HepG2 (cell line): ENCODE measurements around the gene DBNDD2. TPM values are rescaled to one million over a fixed set of nuclear protein-coding genes. Genes with fewer than 3 reads are reported as not detected.
A peak's percentile ranks its signal among the peaks of the same experiment; 100 is the strongest.

Source experiments
- BHLHE40 ChIP-seq: IDR thresholded peaks from 2 replicates; pipeline ENCODE4 v1.6.1; 2011; ENCODE audit warnings: low read length, improper control_type of control experiment
- CEBPZ ChIP-seq: IDR thresholded peaks from 2 replicates; pipeline ENCODE4 v1.6.1; 2012; ENCODE audit warnings: low read length, improper control_type of control experiment
- HNRNPL ChIP-seq: fragments of 200-400 bp; formaldehyde crosslinking; IDR thresholded peaks from 2 replicates; pipeline ENCODE4 v1.6.1; 2017; ENCODE audit warnings: mild to moderate bottlenecking, low read depth, low read length
- KDM3A ChIP-seq: IDR thresholded peaks from 2 replicates; pipeline ENCODE4 v1.6.1; 2018; ENCODE audit warnings: low read depth, missing compliant biosample characterization
- MTF1 ChIP-seq: sonication (generic); formaldehyde crosslinking; IDR thresholded peaks from 2 replicates; pipeline ENCODE4 v1.5.0; 2020; ENCODE audit warnings: missing genetic modification reagents
- PBX2 ChIP-seq: IDR thresholded peaks from 2 replicates; pipeline ENCODE4 v1.6.1; 2016; ENCODE audit warnings: control low read depth
- PITX1 ChIP-seq: sonication (generic); formaldehyde crosslinking; IDR thresholded peaks from 2 replicates; pipeline ENCODE4 v1.5.1; 2020; ENCODE audit warnings: mild to moderate bottlenecking, missing genetic modification reagents
- SAP130 ChIP-seq: IDR thresholded peaks from 2 replicates; pipeline ENCODE4 v1.6.1; 2016; ENCODE audit warnings: low read depth
- SMARCC2 ChIP-seq: fragments of 450-650 bp; IDR thresholded peaks from 2 replicates; pipeline ENCODE4 v1.6.1; 2017; ENCODE audit warnings: antibody characterized with exemption, mild to moderate bottlenecking
- ZNF235 ChIP-seq: sonication (generic); formaldehyde crosslinking; IDR thresholded peaks from 2 replicates; pipeline ENCODE4 v1.8.1; 2023; ENCODE audit warnings: mild to moderate bottlenecking, missing genetic modification reagents, borderline replicate concordance
- ZNF33B ChIP-seq: sonication (generic); formaldehyde crosslinking; IDR thresholded peaks from 2 replicates; pipeline ENCODE4 v1.5.1; 2020; ENCODE audit warnings: mild to moderate bottlenecking, missing genetic modification reagents
- ZNF598 ChIP-seq: sonication (generic); formaldehyde crosslinking; IDR thresholded peaks from 2 replicates; pipeline ENCODE4 v1.5.1; 2020; ENCODE audit warnings: mild to moderate bottlenecking, missing genetic modification reagents, borderline replicate concordance
- polyA plus RNA-seq, 8 experiments: library from polyadenylated mRNA; depleted of rRNA in 3 of 8; stranded (reverse) in 7 of 8; unstranded in 1 of 8; fragments of >200 nt; fragmentation: Illumina TruSeq in 4 of 8; extraction: Trizol in 4 of 8; gene quantifications; 2 replicates each; pipeline versions ENCODE4 v1.2.1 to v1.2.3, GENCODE V29; 2011 to 2016; ENCODE audit warnings: low read depth in 4 of 8, missing spikeins in 1 of 8, mixed read lengths in 1 of 8; ENCODE audit not compliant: insufficient read depth in 1 of 8
- total RNA-seq, 5 experiments: library from RNA; depleted of rRNA; stranded (reverse); fragments of >200 nt; fragmentation: Illumina TruSeq; extraction: Trizol; gene quantifications; 2 replicates each; pipeline ENCODE4 v1.2.3, GENCODE V29; 2016; ENCODE audit warnings: low read depth in 1 of 5
- TF ChIP-seq, protein P1 (sequence below): sonication (generic); formaldehyde crosslinking; IDR thresholded peaks from 2 replicates; pipeline ENCODE4 v1.4.0; 2020; ENCODE audit warnings: mild to moderate bottlenecking, missing genetic modification reagents
- TF ChIP-seq, protein P2 (sequence below): sonication (generic); formaldehyde crosslinking; IDR thresholded peaks from 2 replicates; pipeline ENCODE4 v1.4.0; 2020; ENCODE audit warnings: mild to moderate bottlenecking, low read depth, missing genetic modification reagents
- TF ChIP-seq, protein P3 (sequence below), 2 experiments: fragments of 450-650 bp in 1 of 2; sonication (generic) in 1 of 2; formaldehyde crosslinking; IDR thresholded peaks; 2 replicates each; pipeline versions ENCODE4 v1.5.0 to v1.8.0; 2020 to 2022; ENCODE audit warnings: mild to moderate bottlenecking in 1 of 2, missing genetic modification reagents in 1 of 2

Gene DBNDD2
- total and polyA plus RNA-seq, 2 of the 13 experiments (the other 11 are each of a cell fraction or from before 2014, with no cell fraction given) = 16.7 to 47.6 TPM

DNA sequence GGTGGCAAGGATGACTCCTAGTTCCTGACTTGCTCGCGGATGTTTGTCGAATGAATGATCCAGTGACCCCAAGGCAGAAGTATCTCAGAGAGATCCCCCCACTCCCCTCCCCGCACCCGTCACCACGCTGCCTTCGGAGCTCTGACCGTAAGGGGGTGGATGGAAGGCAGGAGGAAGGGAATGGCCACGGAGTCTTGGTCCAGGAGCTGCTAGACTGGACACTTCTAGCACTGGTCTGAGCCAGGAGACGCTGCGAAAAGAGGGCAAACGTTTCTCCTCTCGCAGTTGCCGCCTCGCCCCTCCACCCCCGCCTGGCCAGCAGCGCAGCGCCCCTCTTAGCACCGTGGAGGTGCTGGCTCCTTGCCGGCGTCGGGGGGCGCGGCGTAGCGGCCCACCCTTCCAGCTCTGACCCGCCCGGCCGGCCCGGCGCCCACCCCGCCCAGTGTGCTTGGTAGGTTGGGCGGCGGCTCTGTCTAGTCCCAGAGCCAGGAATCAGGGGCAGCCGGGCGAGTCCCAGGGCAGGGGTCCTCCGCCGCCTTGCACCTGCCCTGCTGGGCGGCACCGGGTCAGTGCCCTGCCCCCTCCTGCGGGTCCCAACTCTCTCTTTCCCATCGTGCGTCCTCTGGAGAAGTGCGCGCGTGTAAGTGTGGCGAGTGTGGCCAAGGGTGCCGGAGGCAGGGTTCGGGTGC lies 2.4 kb upstream of the DBNDD2 start (continued):
- TF ChIP-seq, protein P1, sequence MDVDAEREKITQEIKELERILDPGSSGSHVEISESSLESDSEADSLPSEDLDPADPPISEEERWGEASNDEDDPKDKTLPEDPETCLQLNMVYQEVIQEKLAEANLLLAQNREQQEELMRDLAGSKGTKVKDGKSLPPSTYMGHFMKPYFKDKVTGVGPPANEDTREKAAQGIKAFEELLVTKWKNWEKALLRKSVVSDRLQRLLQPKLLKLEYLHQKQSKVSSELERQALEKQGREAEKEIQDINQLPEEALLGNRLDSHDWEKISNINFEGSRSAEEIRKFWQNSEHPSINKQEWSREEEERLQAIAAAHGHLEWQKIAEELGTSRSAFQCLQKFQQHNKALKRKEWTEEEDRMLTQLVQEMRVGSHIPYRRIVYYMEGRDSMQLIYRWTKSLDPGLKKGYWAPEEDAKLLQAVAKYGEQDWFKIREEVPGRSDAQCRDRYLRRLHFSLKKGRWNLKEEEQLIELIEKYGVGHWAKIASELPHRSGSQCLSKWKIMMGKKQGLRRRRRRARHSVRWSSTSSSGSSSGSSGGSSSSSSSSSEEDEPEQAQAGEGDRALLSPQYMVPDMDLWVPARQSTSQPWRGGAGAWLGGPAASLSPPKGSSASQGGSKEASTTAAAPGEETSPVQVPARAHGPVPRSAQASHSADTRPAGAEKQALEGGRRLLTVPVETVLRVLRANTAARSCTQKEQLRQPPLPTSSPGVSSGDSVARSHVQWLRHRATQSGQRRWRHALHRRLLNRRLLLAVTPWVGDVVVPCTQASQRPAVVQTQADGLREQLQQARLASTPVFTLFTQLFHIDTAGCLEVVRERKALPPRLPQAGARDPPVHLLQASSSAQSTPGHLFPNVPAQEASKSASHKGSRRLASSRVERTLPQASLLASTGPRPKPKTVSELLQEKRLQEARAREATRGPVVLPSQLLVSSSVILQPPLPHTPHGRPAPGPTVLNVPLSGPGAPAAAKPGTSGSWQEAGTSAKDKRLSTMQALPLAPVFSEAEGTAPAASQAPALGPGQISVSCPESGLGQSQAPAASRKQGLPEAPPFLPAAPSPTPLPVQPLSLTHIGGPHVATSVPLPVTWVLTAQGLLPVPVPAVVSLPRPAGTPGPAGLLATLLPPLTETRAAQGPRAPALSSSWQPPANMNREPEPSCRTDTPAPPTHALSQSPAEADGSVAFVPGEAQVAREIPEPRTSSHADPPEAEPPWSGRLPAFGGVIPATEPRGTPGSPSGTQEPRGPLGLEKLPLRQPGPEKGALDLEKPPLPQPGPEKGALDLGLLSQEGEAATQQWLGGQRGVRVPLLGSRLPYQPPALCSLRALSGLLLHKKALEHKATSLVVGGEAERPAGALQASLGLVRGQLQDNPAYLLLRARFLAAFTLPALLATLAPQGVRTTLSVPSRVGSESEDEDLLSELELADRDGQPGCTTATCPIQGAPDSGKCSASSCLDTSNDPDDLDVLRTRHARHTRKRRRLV (CRISPR knock-in tag) = no peak
- TF ChIP-seq SAP130 = no peak; the same call in 1 of the 2 replicates
- no peak for TF ChIP-seq BHLHE40
- no peak for TF ChIP-seq PBX2
- TF ChIP-seq, protein P2, sequence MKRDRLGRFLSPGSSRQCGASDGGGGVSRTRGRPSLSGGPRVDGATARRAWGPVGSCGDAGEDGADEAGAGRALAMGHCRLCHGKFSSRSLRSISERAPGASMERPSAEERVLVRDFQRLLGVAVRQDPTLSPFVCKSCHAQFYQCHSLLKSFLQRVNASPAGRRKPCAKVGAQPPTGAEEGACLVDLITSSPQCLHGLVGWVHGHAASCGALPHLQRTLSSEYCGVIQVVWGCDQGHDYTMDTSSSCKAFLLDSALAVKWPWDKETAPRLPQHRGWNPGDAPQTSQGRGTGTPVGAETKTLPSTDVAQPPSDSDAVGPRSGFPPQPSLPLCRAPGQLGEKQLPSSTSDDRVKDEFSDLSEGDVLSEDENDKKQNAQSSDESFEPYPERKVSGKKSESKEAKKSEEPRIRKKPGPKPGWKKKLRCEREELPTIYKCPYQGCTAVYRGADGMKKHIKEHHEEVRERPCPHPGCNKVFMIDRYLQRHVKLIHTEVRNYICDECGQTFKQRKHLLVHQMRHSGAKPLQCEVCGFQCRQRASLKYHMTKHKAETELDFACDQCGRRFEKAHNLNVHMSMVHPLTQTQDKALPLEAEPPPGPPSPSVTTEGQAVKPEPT (CRISPR knock-in tag) = no peak
- TF ChIP-seq KDM3A = no peak
- TF ChIP-seq, protein P3, sequence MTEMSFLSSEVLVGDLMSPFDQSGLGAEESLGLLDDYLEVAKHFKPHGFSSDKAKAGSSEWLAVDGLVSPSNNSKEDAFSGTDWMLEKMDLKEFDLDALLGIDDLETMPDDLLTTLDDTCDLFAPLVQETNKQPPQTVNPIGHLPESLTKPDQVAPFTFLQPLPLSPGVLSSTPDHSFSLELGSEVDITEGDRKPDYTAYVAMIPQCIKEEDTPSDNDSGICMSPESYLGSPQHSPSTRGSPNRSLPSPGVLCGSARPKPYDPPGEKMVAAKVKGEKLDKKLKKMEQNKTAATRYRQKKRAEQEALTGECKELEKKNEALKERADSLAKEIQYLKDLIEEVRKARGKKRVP (CRISPR knock-in tag; IDR thresholded peaks at IDR 0.05) = no peak
- TF ChIP-seq PITX1 = 0 out of 2 replicates have a peak, but pooled peaks have one; percentile 7
- peak; percentile 75; the same call in 1 of the 2 replicates for TF ChIP-seq ZNF598 (CRISPR knock-in tag)
- peak; percentile 81 for TF ChIP-seq HNRNPL
- TF ChIP-seq ZNF235 (CRISPR knock-in tag) = 0 out of 2 replicates have a peak, but pooled peaks have one; percentile 20
- no peak for TF ChIP-seq SMARCC2
- TF ChIP-seq CEBPZ = no peak
- TF ChIP-seq MTF1 = no peak
- no peak for TF ChIP-seq ZNF33B (CRISPR knock-in tag)
